ENCODE data around the gene FBRSL1. TPM values are rescaled to one million over a fixed set of nuclear protein-coding genes. Genes with fewer than 3 reads are reported as not detected.

The FBRSL1 gene
- total and polyA plus RNA-seq, 2 donors from 2014 or later, result 23.8 to 44.7 TPM

DNA sequence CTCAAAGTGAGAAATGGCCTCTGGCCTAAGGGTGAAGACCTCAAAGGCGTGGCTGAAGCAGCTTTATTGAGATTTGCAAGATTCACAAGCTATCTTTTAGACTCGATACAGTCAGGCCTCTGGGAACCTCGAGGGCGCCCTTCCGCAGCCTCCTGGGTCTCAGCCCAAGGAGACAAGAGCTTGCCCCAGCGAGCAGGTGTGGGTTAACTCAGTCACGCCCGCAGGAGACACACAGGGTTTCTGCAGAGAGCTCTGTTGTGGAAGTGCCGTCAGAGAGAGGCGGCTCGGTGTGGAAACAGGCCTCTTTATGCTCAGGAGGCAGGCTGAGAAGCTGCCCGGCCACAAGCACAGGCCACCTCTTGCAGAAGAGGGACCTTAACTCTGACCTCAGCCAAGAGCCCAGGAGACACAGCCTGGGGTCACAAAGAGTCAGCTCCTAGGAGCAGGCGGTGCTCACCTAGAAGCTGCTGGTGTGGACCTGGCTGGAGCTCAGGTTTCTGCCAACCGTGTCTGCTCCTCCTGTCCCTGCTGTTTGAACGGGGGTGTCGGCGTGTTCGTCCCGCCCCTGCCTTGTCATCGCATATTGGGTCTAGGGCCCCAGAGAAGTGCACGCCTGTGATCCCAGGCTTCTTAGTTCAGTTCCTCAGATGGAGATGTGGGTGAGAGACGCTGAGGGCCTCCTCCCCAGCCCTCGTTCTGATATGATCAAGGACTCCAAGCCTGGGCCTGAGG, 42.1 kb upstream of the FBRSL1 start:
- FAIRE-seq (no peak), DNase-seq (no peak)
- no peaks in the 10 kb centered on the region for H3K9me3 ChIP-seq (ENCODE audit: control insufficient read depth in 2 of 3, insufficient read depth in 1 of 3, low read length in 3 of 3)
- H3K27ac ChIP-seq (ENCODE audit: low read depth in 2 of 2, low read length in 2 of 2), result no peak overlapping the region
- H3K4me1 ChIP-seq (ENCODE audit: control insufficient read depth in 2 of 3, insufficient read depth in 2 of 3, low read depth in 1 of 3, low read length in 3 of 3), result no peaks in the 10 kb centered on the region
- H3K4me3 ChIP-seq (ENCODE audit: low read length in 3 of 3), result no peak overlapping the region
- H3K9ac ChIP-seq (ENCODE audit: low read length in 3 of 3), result no peak overlapping the region
- H3K27me3 ChIP-seq (ENCODE audit: control insufficient read depth, insufficient read depth, low read length), result no peaks in the 10 kb centered on the region
- intact Hi-C loops (cut with DNase I), result no loop called here
- TF ChIP-seq, protein P1, sequence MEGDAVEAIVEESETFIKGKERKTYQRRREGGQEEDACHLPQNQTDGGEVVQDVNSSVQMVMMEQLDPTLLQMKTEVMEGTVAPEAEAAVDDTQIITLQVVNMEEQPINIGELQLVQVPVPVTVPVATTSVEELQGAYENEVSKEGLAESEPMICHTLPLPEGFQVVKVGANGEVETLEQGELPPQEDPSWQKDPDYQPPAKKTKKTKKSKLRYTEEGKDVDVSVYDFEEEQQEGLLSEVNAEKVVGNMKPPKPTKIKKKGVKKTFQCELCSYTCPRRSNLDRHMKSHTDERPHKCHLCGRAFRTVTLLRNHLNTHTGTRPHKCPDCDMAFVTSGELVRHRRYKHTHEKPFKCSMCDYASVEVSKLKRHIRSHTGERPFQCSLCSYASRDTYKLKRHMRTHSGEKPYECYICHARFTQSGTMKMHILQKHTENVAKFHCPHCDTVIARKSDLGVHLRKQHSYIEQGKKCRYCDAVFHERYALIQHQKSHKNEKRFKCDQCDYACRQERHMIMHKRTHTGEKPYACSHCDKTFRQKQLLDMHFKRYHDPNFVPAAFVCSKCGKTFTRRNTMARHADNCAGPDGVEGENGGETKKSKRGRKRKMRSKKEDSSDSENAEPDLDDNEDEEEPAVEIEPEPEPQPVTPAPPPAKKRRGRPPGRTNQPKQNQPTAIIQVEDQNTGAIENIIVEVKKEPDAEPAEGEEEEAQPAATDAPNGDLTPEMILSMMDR (IDR thresholded peaks at IDR 0.05; ENCODE audit: borderline replicate concordance, extremely low read depth, insufficient read depth), result no peak
- H3K36me3 ChIP-seq (ENCODE audit: control insufficient read depth in 2 of 3, insufficient read depth in 3 of 3, low read length in 3 of 3), result no peaks in the 10 kb centered on the region

DNA sequence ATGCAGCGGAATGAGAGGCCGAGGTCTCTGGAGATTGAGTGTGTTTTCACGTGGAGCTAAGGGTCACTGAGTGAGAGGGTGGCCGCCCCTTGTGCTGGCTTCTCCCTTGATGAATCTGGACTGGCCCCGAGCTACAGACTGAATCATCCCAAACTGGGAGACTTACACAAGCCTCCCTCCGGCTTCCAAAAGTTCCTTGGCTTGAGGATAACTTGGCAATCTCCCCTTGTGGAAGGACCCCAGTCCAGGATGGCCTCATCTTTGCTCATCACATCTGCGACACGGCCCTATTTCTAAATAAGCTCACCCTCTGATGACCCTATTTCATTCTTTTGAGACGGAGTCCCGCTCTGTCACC, 41.5 kb upstream of the FBRSL1 start:
- no peak for DNase-seq
- no peak overlapping the region for H3K4me3 ChIP-seq (ENCODE audit: low read length in 3 of 3)
- H3K4me1 ChIP-seq (ENCODE audit: control insufficient read depth in 2 of 3, insufficient read depth in 2 of 3, low read depth in 1 of 3, low read length in 3 of 3), result no peaks in the 10 kb centered on the region
- no peaks in the 10 kb centered on the region for H3K9me3 ChIP-seq (ENCODE audit: control insufficient read depth in 2 of 3, insufficient read depth in 1 of 3, low read length in 3 of 3)
- TF ChIP-seq, protein P1 (IDR thresholded peaks at IDR 0.05; ENCODE audit: borderline replicate concordance, extremely low read depth, insufficient read depth), result no peak
- H3K27me3 ChIP-seq (ENCODE audit: control insufficient read depth, insufficient read depth, low read length), result no peaks in the 10 kb centered on the region
- intact Hi-C loops (cut with DNase I), result no loop called here
- H3K9ac ChIP-seq (ENCODE audit: low read length in 3 of 3), result no peak overlapping the region
- no peak for FAIRE-seq
- H3K27ac ChIP-seq (ENCODE audit: low read depth in 2 of 2, low read length in 2 of 2), result no peak overlapping the region
- H3K36me3 ChIP-seq (ENCODE audit: control insufficient read depth in 2 of 3, insufficient read depth in 3 of 3, low read length in 3 of 3), result no peaks in the 10 kb centered on the region

DNA sequence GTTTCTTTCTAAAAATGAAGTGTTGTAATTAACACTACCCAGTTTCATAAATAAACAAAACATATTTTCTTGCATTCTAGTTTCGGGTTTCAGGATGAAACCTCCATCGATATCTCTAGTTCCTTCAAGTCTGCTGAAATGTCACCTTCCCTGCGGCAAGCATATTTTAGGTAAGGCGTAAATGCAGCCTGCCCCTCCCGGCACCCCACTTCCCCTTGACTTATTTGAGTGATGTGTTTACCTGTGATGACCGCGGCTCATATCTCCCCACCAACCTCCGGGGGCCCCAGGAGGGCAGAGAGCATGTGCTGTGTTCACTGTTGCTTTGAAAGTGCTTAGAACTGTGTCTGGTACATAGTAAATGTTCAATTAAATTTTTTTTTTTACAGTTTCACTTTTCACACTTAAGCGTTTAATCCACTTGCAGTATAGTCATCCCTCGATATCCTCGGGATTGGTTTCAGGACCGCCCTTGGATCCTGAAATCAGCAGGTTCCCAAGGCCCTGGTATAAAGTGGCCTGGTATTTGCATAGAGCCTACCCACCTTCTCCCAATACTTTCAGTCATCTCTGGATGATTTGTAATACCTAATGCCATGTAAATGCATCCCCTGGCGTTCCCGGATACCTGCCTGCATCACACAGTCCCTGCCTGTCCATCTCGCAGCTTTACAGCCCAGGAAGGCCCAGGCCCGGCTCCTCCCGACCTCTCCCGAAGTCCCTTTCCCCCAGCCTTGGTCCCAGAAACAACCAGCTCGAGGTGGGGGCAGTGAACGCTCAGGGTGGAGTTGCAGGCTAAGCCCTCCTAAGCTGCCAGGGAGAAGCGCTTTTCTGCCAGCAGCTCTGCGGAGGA, 40.2 kb upstream of the FBRSL1 start:
- DNase-seq, result peak in 1 of 5 donors; percentile 65
- Histone ChIP-seq H3K4me3 (ENCODE audit: low read length in 3 of 3) (no peak overlapping the region), H3K27me3 (ENCODE audit: control insufficient read depth, insufficient read depth, low read length) (no peaks in the 10 kb centered on the region), H3K9ac (ENCODE audit: low read length in 3 of 3) (no peak overlapping the region), H3K27ac (ENCODE audit: low read depth in 2 of 2, low read length in 2 of 2) (no peak overlapping the region), H3K4me1 (ENCODE audit: control insufficient read depth in 2 of 3, insufficient read depth in 2 of 3, low read depth in 1 of 3, low read length in 3 of 3) (no peaks in the 10 kb centered on the region), H3K9me3 (ENCODE audit: control insufficient read depth in 2 of 3, insufficient read depth in 1 of 3, low read length in 3 of 3) (no peaks in the 10 kb centered on the region), H3K36me3 (ENCODE audit: control insufficient read depth in 2 of 3, insufficient read depth in 3 of 3, low read length in 3 of 3) (no peaks in the 10 kb centered on the region)
- TF ChIP-seq, protein P1 (IDR thresholded peaks at IDR 0.05; ENCODE audit: borderline replicate concordance, extremely low read depth, insufficient read depth), result no peak
- intact Hi-C loops (cut with DNase I), result no loop called here
- no peak for FAIRE-seq
